HCT116 (cell line): ENCODE data around the gene PCIF1.

Experiments
- CBX3 ChIP-seq: IDR thresholded peaks from 2 replicates; pipeline ENCODE4 v1.6.1; 2012; ENCODE audit warnings: low read depth
- CTCF ChIP-seq, 3 experiments: fragments of 200-600 bp in 1 of 3; sonication (generic) in 1 of 3; IDR thresholded peaks in 2 of 3; conservative IDR thresholded peaks in 1 of 3; 2 replicates each; pipeline ENCODE4 v1.5.1; 2012 to 2017; ENCODE audit warnings: low read depth in 2 of 3, low read length in 2 of 3, antibody characterized with exemption in 1 of 3, borderline replicate concordance in 1 of 3, control low read depth in 1 of 3, mild to moderate bottlenecking in 1 of 3, mixed read lengths in 1 of 3, mixed run types in 1 of 3, moderate library complexity in 1 of 3; ENCODE audit not compliant: insufficient read depth in 1 of 3
- EZH2 ChIP-seq: fragments of 200-600 bp; sonication (generic); IDR thresholded peaks from 2 replicates; pipeline ENCODE4 v1.6.1; 2017; ENCODE audit warnings: antibody characterized with exemption, mixed run types
- EZH2phosphoT487 ChIP-seq: fragments of 200-600 bp; IDR thresholded peaks from 2 replicates; pipeline ENCODE4 v1.6.1; 2018; ENCODE audit warnings: antibody characterized with exemption, borderline replicate concordance
- POLR2A ChIP-seq: IDR thresholded peaks from 2 replicates; pipeline ENCODE4 v1.7.0; 2011; ENCODE audit warnings: borderline replicate concordance; ENCODE audit not compliant: insufficient read depth, insufficient read length; ENCODE audit errors: extremely low read depth
- SIN3A ChIP-seq: IDR thresholded peaks from 2 replicates; pipeline ENCODE4 v1.6.1; 2012; ENCODE audit warnings: low read depth
- SP1 ChIP-seq: IDR thresholded peaks from 2 replicates; pipeline ENCODE4 v1.6.1; 2012; ENCODE audit warnings: low read depth
- ZBTB33 ChIP-seq: IDR thresholded peaks from 2 replicates; pipeline ENCODE4 v1.6.1; 2011; ENCODE audit warnings: mild to moderate bottlenecking, low read length, moderate library complexity; ENCODE audit not compliant: insufficient replicate concordance; ENCODE audit errors: extremely low read depth
- TF ChIP-seq, protein P1 (sequence below): IDR thresholded peaks from 2 replicates; pipeline ENCODE4 v1.6.1; 2012

DNA sequence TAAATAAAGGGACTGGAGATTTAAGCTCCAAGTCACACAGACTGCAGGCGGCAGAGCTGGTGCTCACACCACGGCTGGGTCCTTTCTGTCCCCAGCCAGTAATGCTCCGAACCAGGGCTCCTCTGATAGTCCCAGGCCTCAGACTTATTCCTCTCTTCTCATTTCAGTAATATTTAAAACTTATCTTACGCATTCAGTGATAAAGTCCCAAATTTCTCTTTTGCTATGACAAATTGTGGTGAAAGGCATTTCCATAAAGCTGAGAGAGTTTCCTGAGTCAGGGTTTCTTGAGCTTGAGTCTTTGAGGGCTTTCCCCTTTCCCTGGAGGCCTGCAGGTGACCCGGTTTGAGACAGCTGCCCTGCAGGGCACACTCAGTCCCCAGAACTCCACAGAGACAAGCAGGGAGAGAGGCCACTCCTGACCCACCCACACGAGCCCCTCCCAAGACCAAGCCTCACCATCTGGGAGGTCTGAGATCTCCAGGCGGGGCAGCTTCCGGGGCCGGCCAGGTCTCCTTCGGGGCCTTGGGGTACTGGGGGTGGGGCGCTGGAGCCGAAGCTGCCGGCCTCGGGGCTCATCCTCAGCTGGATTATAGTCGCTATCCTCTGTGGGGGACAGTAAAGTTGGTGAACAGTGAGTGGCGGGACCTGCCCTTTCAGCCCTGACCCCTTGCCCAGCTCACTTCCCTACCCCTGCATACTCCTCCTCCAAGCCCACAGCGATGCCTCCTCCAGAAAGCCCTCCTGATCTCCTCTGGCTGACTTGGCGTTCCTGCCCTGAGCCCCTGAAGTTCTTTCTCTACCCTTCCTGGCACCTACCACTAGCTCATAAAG, 30.9 kb downstream of the PCIF1 start:
- TF ChIP-seq EZH2 (no peak), CTCF (IDR thresholded peaks at IDR 0.05 in 2 of 3, conservative IDR thresholded peaks at IDR 0.05 in 1 of 3; ENCODE audit: borderline replicate concordance in 1 of 3, insufficient read depth in 1 of 3, low read depth in 2 of 3, low read length in 2 of 3) (no peak), ZBTB33 (no peak), CBX3 (no peak), EZH2phosphoT487 (no peak), SIN3A (no peak), SP1 (no peak), POLR2A (no peak)
- TF ChIP-seq, protein P1, sequence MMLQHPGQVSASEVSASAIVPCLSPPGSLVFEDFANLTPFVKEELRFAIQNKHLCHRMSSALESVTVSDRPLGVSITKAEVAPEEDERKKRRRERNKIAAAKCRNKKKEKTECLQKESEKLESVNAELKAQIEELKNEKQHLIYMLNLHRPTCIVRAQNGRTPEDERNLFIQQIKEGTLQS: no peak
